Stimulated activated CD4-positive, alpha-beta T cell treated with anti-CD3 and anti-CD28 coated beads, Interleukin-15, amount 100 ng/mL, for 1 hour (primary cell): ENCODE measurements around the gene KAT6B.
"Not testable (repeated sequence)": the region's sequence is repeated elsewhere in the genome, so short reads cannot be mapped to it uniquely, and the experiment has no call there.

ENCODE experiments used
- DNase-seq, 2 donors: peaks; one replicate each; pipeline ENCODE4 v3.0.0-alpha.2; 2020; ENCODE audit warnings: low read depth in 1 of 2, low spot score in 1 of 2

The KAT6B gene

DNA sequence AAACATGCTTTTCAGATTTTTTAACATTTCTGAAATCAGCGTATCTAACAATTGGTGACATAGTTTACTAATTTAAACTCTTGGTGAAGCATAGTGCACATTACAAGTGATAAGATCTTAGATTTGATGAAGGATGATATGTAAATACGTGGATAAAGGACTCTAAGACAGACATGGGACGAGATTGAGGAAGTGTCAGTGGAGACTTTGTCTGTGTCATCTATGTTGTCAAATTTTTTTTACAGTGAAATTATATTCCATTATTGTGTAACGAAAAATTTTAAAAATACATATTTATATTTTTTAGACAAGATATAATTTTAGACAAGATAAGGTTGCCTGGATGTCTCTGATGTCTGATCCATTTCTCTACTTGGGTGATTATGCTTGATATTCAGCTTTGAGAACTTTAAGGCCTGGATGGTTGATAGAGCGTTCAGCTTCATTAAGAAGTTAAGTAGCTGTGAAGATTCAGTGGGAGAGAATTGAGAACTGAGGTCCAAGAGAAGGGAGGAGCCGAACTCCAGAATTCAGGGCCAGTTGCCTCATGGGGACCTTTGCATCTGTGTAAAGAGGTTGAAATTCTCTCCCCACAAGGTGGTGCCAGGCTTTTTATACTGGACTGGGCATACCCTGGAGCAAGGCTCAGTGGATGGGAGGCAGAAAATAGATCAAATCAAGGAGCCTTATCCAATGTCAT, 62.7 kb downstream of the KAT6B start:
- no peak for DNase-seq

DNA sequence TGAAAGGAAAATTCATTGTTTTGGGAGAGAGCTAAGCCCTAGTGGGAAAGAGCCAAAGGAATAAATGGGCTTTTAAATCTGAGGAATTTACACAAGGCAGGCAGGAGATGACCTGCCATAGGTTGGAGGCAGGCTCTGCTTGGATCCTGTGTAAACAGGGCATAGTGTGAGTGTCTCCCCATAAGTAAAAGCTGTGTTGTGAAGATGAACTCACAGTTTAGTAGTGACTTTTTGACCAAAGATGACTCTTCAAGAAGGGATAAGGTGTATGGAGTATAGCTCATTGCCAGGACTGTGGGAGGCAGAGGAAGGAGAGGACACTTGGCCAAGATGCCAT, 63.2 kb downstream of the KAT6B start:
- no peak for DNase-seq

DNA sequence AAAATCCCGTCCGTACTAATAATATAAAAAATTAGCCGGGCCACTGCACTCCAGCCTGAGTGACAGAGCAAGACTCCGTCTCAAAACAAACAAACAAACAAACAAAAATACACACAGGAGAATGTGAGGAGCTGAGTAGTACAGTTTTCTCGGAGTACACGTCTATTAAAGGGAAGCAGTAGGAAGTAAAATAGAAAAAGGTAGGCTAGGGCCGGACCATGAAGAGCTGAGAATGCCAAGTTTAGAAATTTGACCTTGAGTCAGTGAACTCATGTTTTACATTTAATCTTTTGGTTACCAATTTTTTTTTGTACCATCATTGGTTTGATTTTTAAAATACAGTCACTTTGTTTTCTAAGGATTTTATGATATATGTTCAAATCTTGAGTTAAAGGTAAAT, 64.1 kb downstream of the KAT6B start:
- DNase-seq, result no peak

DNA sequence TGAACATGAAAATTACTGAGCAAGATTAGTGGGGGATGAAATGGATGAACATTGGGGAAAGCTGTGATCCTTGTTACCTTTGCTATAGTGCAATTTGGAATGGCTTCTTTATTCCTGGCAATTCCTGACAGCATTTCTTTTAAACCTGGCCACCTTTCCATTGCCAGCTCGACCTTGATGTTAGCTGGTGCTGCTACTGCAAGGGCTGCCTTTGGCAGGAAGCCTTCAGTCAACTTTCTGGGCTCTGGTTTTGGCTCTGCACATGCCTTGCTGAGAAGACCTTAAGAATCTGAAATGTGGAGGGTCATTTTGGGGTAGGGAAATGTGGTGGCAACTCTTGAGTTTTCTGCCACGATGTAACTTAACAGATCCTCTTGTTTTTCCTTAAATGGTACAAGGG, 64.7 kb downstream of the KAT6B start:
- DNase-seq, result no peak

- DNase-seq, result no peak
Observed at GRCh38 chr10:74892839-74893238, 66.4 kb downstream of the KAT6B start.

DNA sequence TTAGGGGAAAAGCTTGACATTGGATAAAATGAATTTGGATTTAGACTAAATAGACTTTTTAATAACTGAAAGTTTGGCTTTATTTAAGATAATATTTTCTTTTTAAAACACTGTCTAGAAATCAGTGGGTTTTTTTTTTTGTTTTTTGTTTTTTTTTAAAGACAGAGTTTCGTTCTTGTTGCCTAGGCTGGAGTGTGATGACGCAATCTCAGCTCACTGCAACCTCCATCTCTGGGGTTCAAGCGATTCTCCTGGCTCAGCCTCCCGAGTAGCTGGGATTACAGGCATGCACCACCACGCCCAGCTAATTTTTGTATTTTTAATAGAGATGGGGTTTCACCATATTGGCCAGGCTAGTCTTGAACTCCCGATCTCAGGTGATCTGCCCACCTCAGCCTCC, 66.9 kb downstream of the KAT6B start:
- not testable (repeated sequence) for DNase-seq

DNA sequence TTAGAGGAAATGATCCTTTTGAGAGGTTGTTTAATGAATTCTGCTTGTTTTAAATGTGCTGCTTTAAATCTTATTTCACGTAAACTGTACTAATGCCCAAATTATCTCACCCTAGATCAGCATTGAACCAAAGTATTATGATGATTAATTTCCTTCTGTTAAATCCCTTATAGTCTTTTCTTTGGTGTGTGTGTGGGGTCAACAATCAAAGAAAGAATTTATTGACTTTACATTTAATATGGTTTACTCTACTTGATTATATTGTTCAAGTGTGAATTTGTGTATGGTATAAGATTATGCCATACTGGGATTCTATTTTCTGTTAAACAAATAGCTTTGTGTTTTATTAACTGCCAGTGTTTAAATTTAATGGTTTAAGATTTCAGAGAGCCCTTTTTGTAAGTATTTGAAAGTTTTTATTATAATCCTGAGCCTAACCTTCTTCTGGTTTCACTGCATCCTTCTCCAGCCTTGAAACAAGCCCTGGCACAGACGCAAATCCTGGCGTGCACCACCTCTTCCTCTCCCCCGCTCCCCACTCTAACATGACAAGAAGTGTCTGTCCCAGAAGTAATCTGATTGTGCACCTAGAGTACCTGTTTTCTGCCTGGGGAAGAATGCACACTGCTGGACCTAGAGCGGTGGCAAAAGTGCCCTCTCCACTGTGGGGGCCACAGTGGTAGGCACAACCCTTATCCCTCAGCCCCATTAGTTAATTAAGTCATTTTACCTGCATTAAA, 70.6 kb downstream of the KAT6B start:
- no peak for DNase-seq

DNA sequence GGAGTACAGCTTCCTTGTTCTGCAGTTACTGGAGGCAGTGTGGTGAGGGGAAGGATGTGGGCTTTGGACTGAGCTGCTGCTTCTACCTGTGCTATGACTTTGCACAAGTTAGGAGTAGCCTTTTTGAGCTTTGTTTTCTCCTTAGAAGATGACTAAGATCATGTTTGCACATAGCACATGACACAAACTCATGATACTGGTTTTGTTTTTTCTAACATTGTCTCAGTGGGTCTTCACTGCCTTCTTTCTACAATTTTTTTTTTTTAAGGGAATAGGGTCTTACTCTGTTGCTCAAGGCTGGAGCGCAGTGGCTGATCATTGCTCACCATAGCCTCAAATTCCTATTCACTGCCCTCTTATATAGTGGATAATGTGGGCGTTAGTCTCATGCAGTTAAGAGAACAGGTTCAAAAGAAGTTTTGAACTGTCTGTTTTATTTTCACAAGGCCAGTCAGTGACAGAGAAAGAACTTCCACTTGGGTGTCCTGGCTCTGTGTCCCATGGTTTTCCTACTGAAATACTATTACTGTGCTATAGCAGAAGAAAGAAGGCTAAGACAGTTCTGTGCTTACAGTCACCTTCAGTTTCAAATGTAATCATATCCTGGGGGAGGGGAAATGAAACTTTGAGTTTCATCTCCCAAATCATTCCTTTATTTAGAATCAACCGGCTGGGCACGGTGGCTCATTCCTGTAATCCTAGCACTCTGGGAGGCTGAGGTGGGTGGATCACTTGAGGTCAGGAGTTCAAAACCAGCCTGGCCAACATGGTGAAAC, 72.0 kb downstream of the KAT6B start:
- no peak for DNase-seq

GRCh38 chr10:74900297-74900696, 73.9 kb downstream of the KAT6B start:
- no peak for DNase-seq

DNA sequence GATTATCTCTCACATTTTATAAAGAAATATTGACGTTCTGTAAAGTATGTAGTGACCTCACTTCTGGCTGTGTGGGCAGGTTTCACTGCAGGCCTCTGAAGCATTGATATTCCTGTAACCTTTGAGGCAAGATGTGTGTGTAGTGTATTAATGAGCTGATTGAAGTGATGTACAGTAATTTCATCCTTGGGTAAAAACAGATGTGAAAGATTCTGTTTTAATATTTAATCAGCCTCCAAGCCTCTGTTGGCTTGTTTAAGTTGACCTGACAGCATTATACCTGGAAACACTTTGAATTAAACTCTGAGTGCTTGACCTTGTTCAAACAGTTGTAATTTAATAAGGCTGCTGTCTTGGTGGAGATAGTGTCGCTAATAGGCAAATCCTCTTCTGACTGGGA, 74.9 kb downstream of the KAT6B start:
- no peak for DNase-seq

- DNase-seq, result no peak
Observed at GRCh38 chr10:74901867-74902450, 75.6 kb downstream of the KAT6B start.

GRCh38 chr10:74903491-74903890, 77.1 kb downstream of the KAT6B start:
- no peak for DNase-seq

- DNase-seq, result no peak
Observed at GRCh38 chr10:74906611-74907198, 80.3 kb downstream of the KAT6B start.

GRCh38 chr10:74909670-74910069, 83.3 kb downstream of the KAT6B start:
- no peak for DNase-seq

DNA sequence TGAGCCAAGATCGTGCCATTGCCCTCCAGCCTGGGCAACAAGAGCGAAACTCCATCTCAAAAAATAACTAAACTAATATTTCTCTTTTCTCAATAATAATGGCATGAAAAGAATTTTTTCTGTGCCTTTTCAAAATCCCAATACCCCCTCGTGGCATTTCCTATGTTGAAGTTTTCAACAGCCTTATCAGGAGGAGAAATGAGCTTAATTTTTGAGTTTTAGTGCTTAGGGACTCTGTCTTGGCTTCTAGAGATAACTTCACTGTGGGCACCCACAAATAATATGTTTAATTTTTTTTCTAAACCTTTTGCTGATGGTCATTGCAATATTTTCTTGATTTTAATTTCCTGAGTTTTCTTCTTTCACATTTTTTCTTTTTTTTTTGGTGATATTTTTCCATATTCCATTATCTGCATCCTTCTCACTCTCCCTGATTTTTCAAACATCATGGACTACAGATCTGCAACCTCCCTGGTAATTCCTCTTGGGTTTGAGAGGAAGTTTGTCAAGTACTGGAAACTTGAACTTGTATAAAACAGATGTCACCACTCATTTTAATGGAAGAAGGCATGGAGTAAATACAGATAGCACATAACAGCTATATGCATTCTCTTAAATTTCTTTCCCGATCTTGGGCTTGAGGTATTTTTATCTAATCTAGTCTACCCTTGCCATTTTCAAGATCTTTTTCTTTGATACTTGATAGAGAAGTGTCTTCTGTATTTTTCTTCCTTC, 84.0 kb downstream of the KAT6B start:
- DNase-seq, result no peak

DNA sequence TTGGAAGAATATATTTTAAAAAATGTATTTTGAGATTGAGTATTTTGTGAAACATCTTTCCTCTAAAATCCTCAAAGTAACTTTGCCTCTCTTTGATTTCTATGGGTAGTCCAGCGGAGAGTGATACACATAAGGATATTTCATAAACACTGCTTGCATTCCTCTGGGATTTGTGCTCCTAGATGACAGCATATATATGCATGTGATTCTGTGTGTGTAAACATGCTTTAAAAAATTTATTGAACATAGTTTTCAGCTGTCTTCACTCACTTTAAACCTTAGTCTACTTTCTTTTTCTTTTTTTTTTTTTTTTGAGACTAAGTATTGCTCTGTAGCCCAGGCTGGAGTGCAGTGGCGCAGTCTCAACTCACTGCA, 84.6 kb downstream of the KAT6B start:
- no peak for DNase-seq

DNA sequence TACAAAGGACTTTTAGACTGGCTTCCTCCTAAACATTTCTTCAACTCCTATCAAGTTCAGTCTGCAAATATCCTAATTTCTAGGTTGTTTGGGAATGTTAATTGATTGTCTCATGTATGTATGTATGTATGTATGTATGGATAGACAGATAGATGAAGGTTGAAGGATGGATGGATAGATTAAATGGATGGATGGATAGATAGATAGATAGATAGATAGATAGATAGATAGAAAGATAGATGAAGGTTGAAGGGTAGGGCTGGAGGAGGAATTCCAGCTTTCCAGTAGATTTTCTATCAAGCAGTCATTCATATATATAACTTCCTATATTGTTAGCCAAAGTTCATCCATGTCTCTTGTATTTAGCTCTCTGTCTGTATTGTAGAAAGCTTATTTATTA, 85.8 kb downstream of the KAT6B start:
- no peak for DNase-seq

- DNase-seq, result no peak
Observed at GRCh38 chr10:74912682-74913081, 86.3 kb downstream of the KAT6B start.

DNA sequence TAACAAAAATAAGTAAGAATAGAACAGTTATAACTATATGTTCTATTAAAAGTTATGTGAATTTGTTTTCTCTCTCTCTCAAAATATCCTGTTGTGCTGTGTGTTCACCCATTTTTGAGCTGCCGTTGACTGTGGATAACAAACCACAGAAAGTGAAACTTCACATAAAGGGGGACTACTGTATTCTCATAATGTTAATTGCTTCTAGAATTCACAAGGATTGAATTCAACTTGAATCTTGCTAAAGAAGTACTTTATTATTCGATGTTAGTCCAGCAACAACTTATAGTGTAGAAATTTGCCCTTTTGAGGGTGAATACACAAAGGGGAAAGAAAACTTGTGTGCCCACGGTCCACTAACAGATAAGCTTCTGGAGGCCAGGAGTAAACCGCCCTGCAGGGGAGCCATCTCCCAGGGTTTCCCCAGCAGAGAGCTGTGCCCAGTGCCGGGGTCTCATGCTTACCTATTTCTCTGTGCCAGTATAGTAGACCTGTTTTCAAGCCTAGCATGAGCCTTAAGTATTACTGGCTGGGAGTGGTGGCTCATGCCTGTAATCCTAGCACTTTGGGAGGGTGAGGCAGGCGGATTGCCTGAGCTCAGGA, 87.1 kb downstream of the KAT6B start:
- no peak for DNase-seq

DNA sequence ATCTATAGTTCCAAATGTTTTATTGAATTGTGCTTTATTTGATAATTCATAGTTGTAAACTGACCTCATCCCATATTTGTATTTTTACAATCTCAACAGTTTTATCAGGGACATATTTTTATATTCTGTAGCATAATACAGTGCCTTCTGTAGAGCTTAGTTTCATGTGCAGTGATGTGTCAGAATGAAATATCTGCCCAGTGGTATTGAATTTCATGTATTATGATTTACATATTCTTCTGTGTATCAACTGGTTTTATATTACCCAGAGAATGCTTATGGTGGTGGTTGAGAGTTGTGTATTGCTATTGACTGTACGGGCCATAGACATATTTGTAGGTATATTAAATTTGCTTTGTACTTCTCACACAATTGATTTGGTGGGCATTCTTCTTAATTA, 89.9 kb downstream of the KAT6B start:
- no peak for DNase-seq
